HCT116 (cell line): ENCODE data around the gene SLC12A7. TPM values are rescaled to one million over a fixed set of nuclear protein-coding genes. Genes with fewer than 3 reads are reported as not detected.

ENCODE experiments used
- ATAC-seq: fragments of 200-7000 bp; cut with Tn5 transposase; 2 replicates; pipeline ENCODE4 v1.9.1; 2020; ENCODE audit warnings: mild to moderate bottlenecking, moderate library complexity
- BruUV-seq: library from RNA; stranded (reverse); fragments of 400-500 nt; replicated peaks from 2 replicates; lab custom pipeline; 2021; lab: Mats Ljungman, UMichigan
- CTCF ChIA-PET: fragments of 300-600 bp; sonication (Branson Sonifier 250); formaldehyde crosslinking; loops from one replicate; lab custom pipeline; 2021; ENCODE audit warnings: antibody characterized with exemption; lab: Charles Lee
- POLR2A ChIA-PET: fragments of 300-600, 350-600 bp; sonication (Branson Sonifier 250); formaldehyde crosslinking; loops from one replicate; lab custom pipeline; 2021; ENCODE audit warnings: antibody characterized with exemption; lab: Charles Lee
- RAD21 ChIA-PET, 2 experiments: fragments of 300-600 bp; sonication (Branson Sonifier 250); formaldehyde crosslinking; loops; one replicate each; lab custom pipeline; 2023; ENCODE audit warnings: low total read pairs in 2 of 2; ENCODE audit not compliant: uncharacterized antibody in 2 of 2, unreplicated experiment in 2 of 2, low non-redundant PET in 1 of 2; lab: Charles Lee
- DNase-seq: peaks from one replicate; pipeline ENCODE4 v3.0.0-alpha.2; 2010; ENCODE audit warnings: low read depth, low spot score
- H2AFZ ChIP-seq: fragments of 200-600 bp; shearing (Covaris generic), sonication (generic); 2 replicates; pipeline ENCODE4 v1.6.1; 2017; ENCODE audit warnings: low read depth, mixed run types, mixed read lengths, antibody characterized with exemption, low read length; ENCODE audit not compliant: poor library complexity, severe bottlenecking
- H3K27ac ChIP-seq: 2 replicates; pipeline ENCODE4 v1.5.1; 2012; ENCODE audit warnings: low read depth, low read length
- H3K27me3 ChIP-seq: fragments of 200-600 bp; sonication (generic); 2 replicates; pipeline ENCODE4 v1.6.1; 2016; ENCODE audit warnings: mixed run types, low read length, mixed read lengths; ENCODE audit not compliant: insufficient read depth
- H3K36me3 ChIP-seq, 2 experiments: fragments of 200-500 bp in 1 of 2; fragments of 200-600 bp in 1 of 2; sonication (Bioruptor generic) in 1 of 2; sonication (generic) in 1 of 2; 2 replicates each; pipeline versions ENCODE4 v1.5.1 to v1.6.1; 2014 to 2016; ENCODE audit warnings: low read length in 2 of 2, inconsistent platforms in 1 of 2, mixed read lengths in 1 of 2, mixed run types in 1 of 2; ENCODE audit not compliant: insufficient read depth in 2 of 2, control insufficient read depth in 1 of 2
- H3K4me1 ChIP-seq, 2 experiments: fragments of 200-600 bp in 1 of 2; sonication (generic) in 1 of 2; 2 replicates each; pipeline versions ENCODE4 v1.5.1 to v1.6.1; 2012 to 2017; ENCODE audit warnings: low read length in 2 of 2, inconsistent platforms in 1 of 2, mild to moderate bottlenecking in 1 of 2, mixed read lengths in 1 of 2, mixed run types in 1 of 2, moderate library complexity in 1 of 2; ENCODE audit not compliant: insufficient read depth in 2 of 2, control insufficient read depth in 1 of 2
- H3K4me2 ChIP-seq: fragments of 200-600 bp; sonication (generic); 2 replicates; pipeline ENCODE4 v1.6.1; 2017; ENCODE audit warnings: mixed run types, low read length, mixed read lengths
- H3K4me3 ChIP-seq, 2 experiments: fragments of 200-600 bp in 1 of 2; sonication (generic) in 1 of 2; replicated peaks in 1 of 2; 2 replicates each; pipeline ENCODE4 v1.5.1; 2011 to 2016; ENCODE audit warnings: low read length in 2 of 2, control low read depth in 1 of 2, low read depth in 1 of 2, mild to moderate bottlenecking in 1 of 2, mixed read lengths in 1 of 2, mixed run types in 1 of 2
- H3K79me2 ChIP-seq: fragments of 200-600 bp; sonication (generic); 2 replicates; pipeline ENCODE4 v1.6.1; 2017; ENCODE audit warnings: mild to moderate bottlenecking, mixed run types, low read length, moderate library complexity, mixed read lengths; ENCODE audit not compliant: insufficient read depth
- H3K9ac ChIP-seq: fragments of 200-600 bp; sonication (generic); 2 replicates; pipeline ENCODE4 v1.6.1; 2016; ENCODE audit warnings: low read length, mixed read lengths
- H3K9me2 ChIP-seq: fragments of 200-600 bp; sonication (generic), shearing (Covaris generic); 2 replicates; pipeline ENCODE4 v1.6.1; 2017; ENCODE audit warnings: mixed run types, mild to moderate bottlenecking, moderate library complexity; ENCODE audit not compliant: insufficient read depth
- H3K9me3 ChIP-seq, 2 experiments: fragments of 200-500 bp in 1 of 2; fragments of 200-600 bp in 1 of 2; sonication (Bioruptor generic) in 1 of 2; sonication (generic) in 1 of 2; 2 replicates each; pipeline ENCODE4 v1.6.1; 2014 to 2017; ENCODE audit warnings: low read length in 2 of 2, mixed read lengths in 2 of 2, inconsistent platforms in 1 of 2, low read depth in 1 of 2, mild to moderate bottlenecking in 1 of 2, mixed run types in 1 of 2, moderate library complexity in 1 of 2; ENCODE audit not compliant: control insufficient read depth in 1 of 2, insufficient read depth in 1 of 2
- H4K20me1 ChIP-seq: fragments of 200-600 bp; sonication (generic), shearing (Covaris generic); 2 replicates; pipeline ENCODE4 v1.6.1; 2017; ENCODE audit warnings: mixed run types, mild to moderate bottlenecking, moderate library complexity; ENCODE audit not compliant: insufficient read depth
- CEBPB ChIP-seq: IDR thresholded peaks from 2 replicates; pipeline ENCODE4 v1.6.1; 2012; ENCODE audit warnings: low read depth
- EGR1 ChIP-seq: IDR thresholded peaks from 2 replicates; pipeline ENCODE4 v1.6.1; 2012; ENCODE audit warnings: low read depth
- EZH2phosphoT487 ChIP-seq: fragments of 200-600 bp; IDR thresholded peaks from 2 replicates; pipeline ENCODE4 v1.6.1; 2018; ENCODE audit warnings: antibody characterized with exemption, borderline replicate concordance
- MAX ChIP-seq: IDR thresholded peaks from 2 replicates; pipeline ENCODE4 v1.6.1; 2012
- POLR2A ChIP-seq: IDR thresholded peaks from 2 replicates; pipeline ENCODE4 v1.7.0; 2011; ENCODE audit warnings: borderline replicate concordance; ENCODE audit not compliant: insufficient read depth, insufficient read length; ENCODE audit errors: extremely low read depth
- POLR2AphosphoS5 ChIP-seq: IDR thresholded peaks from 2 replicates; pipeline ENCODE4 v1.6.1; 2011; ENCODE audit warnings: mild to moderate bottlenecking, low read depth, low read length, moderate library complexity
- SIN3A ChIP-seq: IDR thresholded peaks from 2 replicates; pipeline ENCODE4 v1.6.1; 2012; ENCODE audit warnings: low read depth
- SP1 ChIP-seq: IDR thresholded peaks from 2 replicates; pipeline ENCODE4 v1.6.1; 2012; ENCODE audit warnings: low read depth
- SRF ChIP-seq: IDR thresholded peaks from 2 replicates; pipeline ENCODE4 v1.6.1; 2012; ENCODE audit warnings: low read depth
- TCF7L2 ChIP-seq: IDR thresholded peaks from 2 replicates; pipeline ENCODE4 v1.7.0; 2011; ENCODE audit warnings: borderline replicate concordance, inconsistent platforms; ENCODE audit not compliant: insufficient read depth, insufficient read length; ENCODE audit errors: extremely low read depth
- ZBTB33 ChIP-seq: IDR thresholded peaks from 2 replicates; pipeline ENCODE4 v1.6.1; 2011; ENCODE audit warnings: mild to moderate bottlenecking, low read length, moderate library complexity; ENCODE audit not compliant: insufficient replicate concordance; ENCODE audit errors: extremely low read depth
- ZFX ChIP-seq: fragments of 450-650 bp; IDR thresholded peaks from 2 replicates; pipeline ENCODE4 v1.6.1; 2017
- ZNF274 ChIP-seq: fragments of 200-500 bp; sonication (Bioruptor generic); IDR thresholded peaks from 2 replicates; pipeline ENCODE4 v1.6.1; 2014; ENCODE audit warnings: mild to moderate bottlenecking, low read depth, low read length, inconsistent platforms
- intact Hi-C: fragments of 100-400 bp; cut with micrococcal nuclease; formaldehyde crosslinking; loops from 2 replicates; pipeline ENCODE4 v1.10.0; 2022
- total RNA-seq: library from RNA; stranded (reverse); gene quantifications from one replicate; pipeline ENCODE4 v1.2.1, GENCODE V29; 2021; ENCODE audit not compliant: unreplicated experiment

The SLC12A7 gene
- total RNA-seq, 1 experiment from 2014 or later = 29.6 TPM

GRCh38 chr5:1089621-1090040 is 22.2 kb downstream of the SLC12A7 start:
- H2AFZ ChIP-seq = no peak overlapping the region
- ChIA-PET RAD21 (no interaction called here), CTCF (no interaction called here), POLR2A (no interaction called here)
- no peak for ATAC-seq
- intact Hi-C loops = no loop called here
- no peak overlapping the region for H3K27ac ChIP-seq
- H3K9ac ChIP-seq = no peak overlapping the region
- H3K4me3 ChIP-seq = no peak overlapping the region
- no peaks in the 10 kb centered on the region for H3K4me1 ChIP-seq
- no peaks in the 10 kb centered on the region for H3K9me2 ChIP-seq
- no peaks in the 10 kb centered on the region for H3K27me3 ChIP-seq
- no TSS peak for BruUV-seq
- no peak for TF ChIP-seq SP1
- no peak for TF ChIP-seq POLR2AphosphoS5
- no peak for TF ChIP-seq POLR2A
- no peak for TF ChIP-seq MAX
- TF ChIP-seq ZNF274 = no peak
- TF ChIP-seq EZH2phosphoT487 = no peak
- no peak for TF ChIP-seq SIN3A
- no peak for TF ChIP-seq CEBPB
- TF ChIP-seq ZFX = no peak
- TF ChIP-seq SRF = no peak
- no peak for TF ChIP-seq EGR1
- TF ChIP-seq ZBTB33 = no peak
- no peak for TF ChIP-seq TCF7L2
- no peaks in the 10 kb centered on the region for H3K9me3 ChIP-seq
- H4K20me1 ChIP-seq = no peaks in the 10 kb centered on the region
- peaks cover 4 to 5% of the 10 kb centered on the region in 2 experiments; a peak in 1 of 4 replicates for H3K36me3 ChIP-seq
- DNase-seq = no peak
- H3K79me2 ChIP-seq = no peaks in the 10 kb centered on the region
- H3K4me2 ChIP-seq = no peak overlapping the region
